Measurements from ENCODE around the gene PLIN5.

The PLIN5 gene

GRCh38 chr19:4559569-4559968 lies 24.5 kb upstream of the PLIN5 start, which contains the start of gene SEMA6B:
SEMA6B (minus strand) TSS chr19:4559684; CDS start chr19:4558457, 1,227 bp downstream.
- DNase-seq (ENCODE audit: insufficient read length), result no peak
- no peak for FAIRE-seq
- TF ChIP-seq POLR2AphosphoS5 (IDR thresholded peaks at IDR 0.05; ENCODE audit: low read depth, low read length), result no peak
- no peak for TF ChIP-seq POLR2A (IDR thresholded peaks at IDR 0.05; ENCODE audit: low read depth, low read length)

DNA sequence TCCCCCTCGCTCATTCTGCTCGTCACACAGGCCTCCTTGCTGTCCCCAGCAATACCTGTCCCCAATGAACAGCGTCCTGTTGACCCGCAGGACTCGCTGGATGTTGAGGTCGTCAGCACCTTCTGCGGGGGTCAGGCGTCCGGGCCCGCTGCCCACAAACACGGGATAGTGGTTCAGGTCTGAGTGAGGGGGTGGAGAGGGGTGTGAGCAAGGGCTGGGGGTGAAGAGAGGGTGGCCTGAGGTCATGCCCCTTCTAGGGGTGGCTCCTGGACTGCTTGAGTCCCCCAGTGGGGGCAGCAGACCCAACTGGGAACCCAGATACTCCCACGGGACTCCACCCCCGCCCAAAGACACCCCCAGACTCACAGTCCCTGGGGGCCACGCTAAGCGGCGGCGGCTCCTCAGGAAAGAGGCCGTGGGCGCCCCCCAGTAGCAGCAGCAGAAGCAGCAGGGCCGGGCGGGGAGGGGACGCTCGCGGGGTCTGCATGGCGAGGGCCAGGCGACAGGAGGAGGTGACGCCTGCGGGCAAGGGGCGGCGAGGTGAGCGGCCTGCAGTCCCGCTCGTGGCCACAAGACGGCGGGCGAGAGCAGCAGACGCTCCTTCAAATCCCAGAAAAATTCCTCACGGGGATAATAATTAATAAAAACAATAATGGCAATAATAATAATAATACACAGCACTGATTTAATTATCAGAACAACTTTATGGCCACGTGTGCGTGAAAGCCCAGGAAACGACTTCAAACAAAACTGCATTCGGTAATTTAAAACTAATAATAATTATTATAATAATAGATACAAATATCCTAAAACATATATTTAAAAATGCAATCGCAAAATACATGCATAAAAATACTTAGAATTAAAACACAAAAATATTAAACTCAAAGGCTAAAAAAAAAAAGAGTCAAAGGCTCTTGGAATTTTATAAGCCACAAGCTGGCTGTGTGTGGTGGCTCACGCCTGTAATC lies 23.2 kb upstream of the PLIN5 start:
- DNase-seq (ENCODE audit: insufficient read length), result no peak
- no peak for TF ChIP-seq TAF1 (IDR thresholded peaks at IDR 0.05; ENCODE audit: borderline replicate concordance, low read depth, low read length)
- no peak for TF ChIP-seq POLR2AphosphoS5 (IDR thresholded peaks at IDR 0.05; ENCODE audit: low read depth, low read length)
- no peak for TF ChIP-seq POLR2A (IDR thresholded peaks at IDR 0.05; ENCODE audit: low read depth, low read length)
- no peak for FAIRE-seq

DNA sequence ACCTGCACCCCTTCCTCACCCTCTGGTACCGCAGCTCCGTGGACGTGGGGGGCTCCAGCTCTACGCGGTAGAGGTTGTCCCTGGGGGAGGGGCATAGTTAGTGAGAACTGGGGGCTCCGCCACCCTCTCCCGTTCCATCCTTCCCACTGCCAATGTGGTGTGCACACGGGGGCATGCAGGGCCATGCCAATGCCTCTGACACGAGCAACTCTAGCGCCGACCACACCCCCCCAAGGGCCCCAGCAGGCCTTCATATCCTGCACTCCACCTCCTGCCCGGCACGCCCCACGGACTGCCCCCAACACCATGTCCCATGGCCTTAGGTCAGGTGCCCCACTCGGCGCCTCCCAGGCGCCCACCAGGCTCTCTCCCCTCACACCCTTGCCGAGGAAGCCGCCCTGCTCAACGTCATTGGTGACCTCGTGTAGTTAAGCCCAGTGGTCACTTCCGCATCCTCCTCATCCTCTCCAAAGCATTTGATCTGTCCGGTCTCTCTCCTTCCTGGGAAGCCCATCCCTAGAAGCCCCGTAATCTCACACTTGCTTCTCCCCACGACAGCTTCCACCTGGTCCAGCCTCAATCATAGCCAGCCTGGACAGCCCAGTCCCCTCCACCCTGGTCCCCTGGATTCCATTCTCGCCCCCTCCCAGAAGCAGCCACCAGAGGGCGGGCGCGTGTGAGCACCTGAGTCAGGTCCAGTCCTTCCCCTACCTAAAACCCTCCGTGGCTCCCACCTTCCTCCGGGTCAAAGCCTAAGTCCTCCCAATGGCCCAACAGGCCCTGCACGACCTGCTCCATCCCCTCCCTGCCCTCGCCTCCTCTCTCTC lies 22.3 kb upstream of the PLIN5 start:
- no peak for DNase-seq (ENCODE audit: insufficient read length)
- FAIRE-seq, result no peak
- TF ChIP-seq TAF1 (IDR thresholded peaks at IDR 0.05; ENCODE audit: borderline replicate concordance, low read depth, low read length) (no peak), POLR2A (IDR thresholded peaks at IDR 0.05; ENCODE audit: low read depth, low read length) (no peak), POLR2AphosphoS5 (IDR thresholded peaks at IDR 0.05; ENCODE audit: low read depth, low read length) (no peak)

DNA sequence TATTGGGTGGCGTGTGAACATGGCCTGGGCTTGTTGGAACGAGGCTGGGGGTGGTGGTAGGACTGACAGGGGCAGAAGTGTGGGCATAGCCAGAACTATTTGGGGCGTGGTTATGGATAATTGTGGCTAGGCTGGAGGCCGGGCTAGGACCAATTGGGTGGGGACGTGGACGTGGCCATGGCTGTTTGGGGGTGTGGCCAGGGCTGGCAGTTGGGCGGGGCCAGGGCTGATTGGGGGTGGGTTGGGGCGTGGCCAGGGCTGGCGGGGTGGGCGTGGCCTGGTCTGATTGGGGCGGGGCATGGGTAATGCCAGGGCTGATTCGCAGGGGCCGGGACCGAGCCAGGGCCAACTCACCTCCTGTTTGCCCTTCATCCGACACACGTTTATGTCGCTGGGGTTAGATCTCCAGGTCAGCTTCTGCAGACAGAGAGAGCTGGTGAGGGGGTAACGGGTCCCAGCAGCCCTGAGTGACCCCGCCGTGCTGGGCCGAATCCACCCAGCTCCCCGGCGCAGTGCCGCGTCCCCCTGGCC lies 21.6 kb upstream of the PLIN5 start:
- DNase-seq (ENCODE audit: insufficient read length) (no peak), FAIRE-seq (no peak)

DNA sequence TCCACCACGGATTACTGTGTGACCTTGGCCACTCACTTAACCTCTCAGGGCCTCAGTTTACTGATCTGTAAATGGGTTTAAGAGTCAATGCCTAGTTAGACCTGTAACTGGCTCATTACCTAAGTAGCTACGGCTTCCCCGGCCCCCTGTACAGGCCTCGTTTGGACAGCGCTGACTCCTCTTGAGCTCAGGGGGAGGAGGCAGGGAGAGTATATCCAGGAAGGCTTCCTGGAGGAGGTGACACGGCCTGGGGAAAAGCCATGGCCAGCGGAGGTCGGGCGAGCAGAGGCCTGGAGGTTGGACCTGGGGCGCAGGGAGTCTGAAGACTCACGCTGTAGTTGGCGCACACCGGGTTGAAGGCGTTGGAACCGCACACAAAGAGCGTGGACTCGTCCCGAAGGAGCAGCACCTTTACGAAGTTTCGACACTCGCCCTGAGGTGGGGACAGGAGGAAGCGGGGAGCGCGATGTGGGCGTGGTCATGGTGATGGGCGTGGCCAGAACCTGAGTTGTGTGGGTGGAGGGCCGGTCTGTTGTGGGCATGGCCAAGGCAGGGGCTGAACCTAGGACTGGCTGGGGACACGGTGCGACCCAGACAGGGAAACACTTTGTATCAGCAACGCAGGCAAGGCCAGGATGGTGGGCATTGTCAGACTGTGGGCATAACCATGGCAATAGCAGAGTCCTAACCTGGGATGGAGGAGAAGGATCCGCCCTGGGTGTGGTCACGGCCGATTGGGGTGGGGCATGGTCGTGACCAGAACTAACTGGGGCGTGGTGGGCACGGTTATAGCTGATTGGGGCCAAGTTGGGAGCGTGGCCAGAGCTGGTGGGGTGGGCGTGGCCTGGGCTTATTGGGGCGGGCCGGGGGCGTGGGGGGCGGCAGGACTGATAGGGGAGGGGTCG lies 20.9 kb upstream of the PLIN5 start:
- TF ChIP-seq POLR2AphosphoS5 (IDR thresholded peaks at IDR 0.05; ENCODE audit: low read depth, low read length), result no peak
- TF ChIP-seq TAF1 (IDR thresholded peaks at IDR 0.05; ENCODE audit: borderline replicate concordance, low read depth, low read length), result no peak
- no peak for TF ChIP-seq POLR2A (IDR thresholded peaks at IDR 0.05; ENCODE audit: low read depth, low read length)
- DNase-seq (ENCODE audit: insufficient read length) (no peak), FAIRE-seq (no peak)

More for the DNA sequence above, 21.6 kb upstream of the PLIN5 start:
- TF ChIP-seq TAF1 (IDR thresholded peaks at IDR 0.05; ENCODE audit: borderline replicate concordance, low read depth, low read length) (no peak), POLR2A (IDR thresholded peaks at IDR 0.05; ENCODE audit: low read depth, low read length) (no peak), POLR2AphosphoS5 (IDR thresholded peaks at IDR 0.05; ENCODE audit: low read depth, low read length) (no peak)

- no peak for FAIRE-seq
- no peak for DNase-seq (ENCODE audit: insufficient read length)
- no peak for TF ChIP-seq POLR2AphosphoS5 (IDR thresholded peaks at IDR 0.05; ENCODE audit: low read depth, low read length)
- no peak for TF ChIP-seq POLR2A (IDR thresholded peaks at IDR 0.05; ENCODE audit: low read depth, low read length)
- no peak for TF ChIP-seq TAF1 (IDR thresholded peaks at IDR 0.05; ENCODE audit: borderline replicate concordance, low read depth, low read length)
These were observed 19.7 kb upstream of the PLIN5 start for GRCh38 chr19:4554717-4555116.

DNA sequence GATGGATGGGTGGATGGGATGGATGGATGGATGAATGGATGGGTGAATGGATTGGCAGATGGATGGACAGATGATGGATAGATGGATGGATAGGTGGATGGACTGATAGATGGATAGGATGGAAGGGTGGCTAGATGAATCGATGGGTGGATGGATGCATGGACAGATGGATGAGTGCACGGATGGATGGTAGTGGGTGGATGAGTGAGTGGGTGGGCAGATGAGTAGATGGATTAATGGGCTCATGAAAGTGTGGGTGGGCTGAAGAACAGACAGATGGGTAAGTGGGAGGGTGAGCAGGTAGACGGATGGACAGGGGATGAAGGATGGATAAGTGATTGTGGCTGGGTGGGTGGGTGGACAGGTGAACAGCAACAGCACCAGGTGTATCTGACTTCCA lies 18.8 kb upstream of the PLIN5 start:
- FAIRE-seq, result no peak
- TF ChIP-seq POLR2A (IDR thresholded peaks at IDR 0.05; ENCODE audit: low read depth, low read length) (no peak), POLR2AphosphoS5 (IDR thresholded peaks at IDR 0.05; ENCODE audit: low read depth, low read length) (no peak), TAF1 (IDR thresholded peaks at IDR 0.05; ENCODE audit: borderline replicate concordance, low read depth, low read length) (no peak)
- DNase-seq (ENCODE audit: insufficient read length), result no peak

GRCh38 chr19:4553092-4553695 lies 18.2 kb upstream of the PLIN5 start:
- no peak for DNase-seq (ENCODE audit: insufficient read length)
- TF ChIP-seq TAF1 (IDR thresholded peaks at IDR 0.05; ENCODE audit: borderline replicate concordance, low read depth, low read length), result no peak
- no peak for TF ChIP-seq POLR2A (IDR thresholded peaks at IDR 0.05; ENCODE audit: low read depth, low read length)
- TF ChIP-seq POLR2AphosphoS5 (IDR thresholded peaks at IDR 0.05; ENCODE audit: low read depth, low read length), result no peak
- no peak for FAIRE-seq

GRCh38 chr19:4552525-4552819 lies 17.4 kb upstream of the PLIN5 start:
- no peak for DNase-seq (ENCODE audit: insufficient read length)
- no peak for TF ChIP-seq TAF1 (IDR thresholded peaks at IDR 0.05; ENCODE audit: borderline replicate concordance, low read depth, low read length)

GRCh38 chr19:4550479-4551050 lies 15.5 kb upstream of the PLIN5 start:
- DNase-seq (ENCODE audit: insufficient read length) (no peak), FAIRE-seq (no peak)
- TF ChIP-seq TAF1 (IDR thresholded peaks at IDR 0.05; ENCODE audit: borderline replicate concordance, low read depth, low read length) (no peak), POLR2AphosphoS5 (IDR thresholded peaks at IDR 0.05; ENCODE audit: low read depth, low read length) (no peak), POLR2A (IDR thresholded peaks at IDR 0.05; ENCODE audit: low read depth, low read length) (no peak)

More at GRCh38 chr19:4552525-4552819, 17.4 kb upstream of the PLIN5 start:
- no peak for FAIRE-seq
